Measurements from ENCODE around the gene CRAMP1.
"Not testable (repeated sequence)": the region's sequence is repeated elsewhere in the genome, so short reads cannot be mapped to it uniquely, and the experiment has no call there.

CRAMP1 gene, protein sequence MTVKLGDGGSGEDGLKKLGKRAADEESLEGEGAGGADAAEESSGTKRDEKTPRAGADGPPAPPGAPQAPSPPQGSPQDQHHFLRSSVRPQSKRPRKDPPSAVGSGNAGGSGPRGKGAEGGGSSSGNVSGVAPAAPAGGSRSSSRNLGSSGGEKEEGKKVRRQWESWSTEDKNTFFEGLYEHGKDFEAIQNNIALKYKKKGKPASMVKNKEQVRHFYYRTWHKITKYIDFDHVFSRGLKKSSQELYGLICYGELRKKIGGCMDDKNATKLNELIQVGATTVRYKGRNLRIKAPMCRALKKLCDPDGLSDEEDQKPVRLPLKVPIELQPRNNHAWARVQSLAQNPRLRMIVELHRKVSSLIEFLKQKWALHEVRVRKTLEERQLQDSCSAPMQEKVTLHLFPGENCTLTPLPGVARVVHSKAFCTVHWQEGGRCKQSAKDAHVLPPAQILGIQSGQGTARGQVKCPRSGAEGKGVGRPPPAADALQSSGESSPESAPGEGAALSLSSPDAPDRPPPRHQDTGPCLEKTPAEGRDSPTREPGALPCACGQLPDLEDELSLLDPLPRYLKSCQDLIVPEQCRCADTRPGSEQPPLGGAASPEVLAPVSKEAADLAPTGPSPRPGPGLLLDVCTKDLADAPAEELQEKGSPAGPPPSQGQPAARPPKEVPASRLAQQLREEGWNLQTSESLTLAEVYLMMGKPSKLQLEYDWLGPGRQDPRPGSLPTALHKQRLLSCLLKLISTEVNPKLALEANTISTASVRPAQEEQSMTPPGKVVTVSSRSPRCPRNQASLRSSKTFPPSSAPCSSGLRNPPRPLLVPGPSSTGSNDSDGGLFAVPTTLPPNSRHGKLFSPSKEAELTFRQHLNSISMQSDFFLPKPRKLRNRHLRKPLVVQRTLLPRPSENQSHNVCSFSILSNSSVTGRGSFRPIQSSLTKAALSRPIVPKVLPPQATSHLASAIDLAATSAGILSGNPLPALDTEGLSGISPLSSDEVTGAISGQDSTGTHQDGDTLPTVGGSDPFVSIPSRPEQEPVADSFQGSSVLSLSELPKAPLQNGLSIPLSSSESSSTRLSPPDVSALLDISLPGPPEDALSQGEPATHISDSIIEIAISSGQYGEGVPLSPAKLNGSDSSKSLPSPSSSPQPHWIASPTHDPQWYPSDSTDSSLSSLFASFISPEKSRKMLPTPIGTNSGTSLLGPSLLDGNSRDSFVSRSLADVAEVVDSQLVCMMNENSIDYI (N-terminal part only)

DNA sequence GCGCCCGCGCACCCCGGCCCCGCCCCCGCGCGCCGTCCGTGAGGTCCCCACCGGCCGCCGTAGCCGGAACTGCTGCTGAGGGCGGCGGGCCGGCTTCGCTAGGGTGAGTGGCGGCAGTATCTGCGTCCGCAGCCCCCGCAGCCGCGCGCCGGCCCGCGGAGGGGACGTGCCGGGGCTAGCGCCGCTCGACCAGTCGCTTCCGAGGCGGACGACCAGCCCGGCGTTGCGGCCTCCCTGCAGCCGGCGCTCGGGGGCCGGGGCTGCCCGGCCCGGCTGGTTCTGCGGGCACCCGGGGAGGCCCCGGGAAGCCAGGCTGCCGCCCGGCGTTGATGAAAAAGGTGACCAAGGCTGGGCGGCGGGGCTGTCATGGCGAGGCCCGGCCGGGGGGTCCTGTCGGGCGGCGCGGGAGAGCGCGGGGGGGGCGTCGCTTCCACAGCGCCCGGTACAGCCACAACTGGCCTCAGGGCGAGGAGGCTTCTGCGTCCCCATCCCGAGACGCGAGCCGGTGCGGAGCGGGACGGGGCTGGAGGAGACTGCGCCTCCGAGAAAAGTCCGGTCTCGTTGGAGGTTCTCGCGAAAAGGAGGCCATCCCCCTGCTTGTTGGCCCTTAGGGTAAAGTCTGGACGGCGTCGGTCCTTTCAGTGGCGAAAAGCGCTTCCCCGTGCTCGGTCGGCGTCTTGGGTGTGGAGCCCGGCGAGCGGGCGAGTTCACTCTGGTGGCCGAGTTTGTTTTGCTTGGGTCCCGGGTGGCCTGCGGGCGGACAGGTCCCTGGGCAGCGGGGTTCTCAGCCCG is at the start of gene CRAMP1:
CRAMP1 (plus strand) TSS at position 41 of the 792 bp plus-strand sequence. CDS start 2,280 bp downstream, outside the sequence.
- no peak for DNase-seq

DNA sequence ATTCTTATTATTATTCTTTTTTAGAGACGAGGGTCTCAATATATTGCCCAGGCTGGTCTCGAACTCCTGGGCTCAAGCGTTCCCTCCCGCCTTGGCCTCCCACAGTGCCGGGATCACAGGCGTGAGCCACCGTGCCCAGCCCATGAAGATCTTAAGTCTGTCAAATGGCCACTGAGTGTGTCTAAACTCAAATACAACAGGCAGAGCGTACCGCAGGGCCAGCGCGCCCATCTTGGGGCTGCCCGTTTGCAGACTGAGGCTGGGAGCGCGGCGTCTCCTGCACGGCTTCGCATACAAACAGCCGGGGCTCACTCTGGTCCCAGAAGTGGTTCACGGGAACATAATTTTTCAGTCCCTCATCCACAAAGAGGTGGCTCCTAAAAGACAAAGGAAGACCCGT is 48.4 kb upstream of the CRAMP1 start:
- DNase-seq = no peak

DNA sequence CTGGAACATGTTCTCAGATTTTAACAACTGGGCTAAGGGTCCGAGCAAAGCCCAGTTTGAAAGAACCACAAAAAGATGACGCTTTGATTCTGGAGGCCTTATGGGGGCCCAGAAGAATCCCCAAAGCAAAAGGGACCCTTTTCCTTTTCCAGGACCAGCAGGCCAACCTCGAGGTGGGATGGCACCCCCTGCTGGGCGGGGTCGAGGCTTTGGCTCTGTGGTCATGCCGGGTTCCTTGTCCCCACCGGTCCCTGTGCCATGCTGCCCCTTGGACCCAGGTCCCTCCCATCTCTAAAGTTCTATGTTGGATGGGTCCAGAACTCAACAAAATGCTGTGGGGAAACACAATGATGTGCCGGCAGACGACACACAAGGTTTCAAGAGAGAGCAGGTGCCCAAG is 47.8 kb upstream of the CRAMP1 start:
- no peak for DNase-seq

DNA sequence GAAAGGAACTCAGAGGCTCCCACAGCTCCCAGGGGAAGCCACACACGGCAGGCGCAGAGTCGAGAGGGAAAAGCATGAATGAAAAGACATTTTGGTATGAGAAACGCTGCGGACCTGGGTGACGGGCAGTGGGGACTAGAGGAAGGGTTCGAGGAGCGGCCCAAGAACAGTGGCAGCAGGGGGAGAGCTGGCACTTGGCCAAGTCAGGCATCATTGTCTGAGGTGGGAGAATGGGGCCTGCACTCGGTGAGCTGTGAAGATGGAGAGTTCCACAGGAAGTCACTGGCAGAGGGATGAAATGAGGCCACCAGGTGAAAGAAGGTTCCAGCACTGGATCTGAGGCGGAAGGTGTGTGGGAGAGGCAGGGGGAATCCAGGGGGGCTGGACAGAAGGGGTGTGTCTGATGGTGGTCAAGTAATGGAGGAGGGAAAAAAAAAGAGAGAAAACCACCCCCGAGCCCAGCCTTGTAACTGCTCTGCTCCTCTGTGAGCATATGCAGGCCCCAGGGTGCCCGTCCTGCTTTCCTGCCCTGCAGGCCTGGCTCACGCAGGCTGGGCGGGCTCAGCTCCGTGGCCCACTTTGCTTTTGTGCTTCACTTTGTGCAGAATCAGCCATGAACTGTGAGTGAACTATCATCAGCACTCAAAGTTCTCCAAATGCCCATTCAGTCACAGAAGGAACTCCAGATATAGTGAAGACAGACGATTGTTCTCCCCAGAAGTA is 46.9 kb upstream of the CRAMP1 start:
- DNase-seq = no peak

DNA sequence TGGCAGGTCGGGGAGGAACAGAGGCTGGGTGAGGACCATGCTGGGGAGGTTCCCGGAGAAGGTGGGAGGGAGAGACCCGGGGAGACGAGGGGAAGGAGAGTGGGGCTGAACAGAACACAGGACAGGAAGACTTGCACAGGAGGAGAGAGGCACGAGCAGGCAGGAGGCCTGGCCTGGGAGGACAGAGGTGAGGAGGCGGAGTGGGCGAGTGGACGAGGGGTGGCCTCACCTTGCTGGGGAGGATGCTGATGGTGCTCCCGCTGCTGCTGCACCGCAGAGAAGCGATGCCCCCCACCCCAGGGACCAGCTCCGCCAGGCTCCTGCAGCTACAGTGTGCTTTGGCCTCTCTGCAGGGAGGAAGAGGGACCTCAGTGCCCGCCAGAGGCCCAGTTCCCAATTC is 44.2 kb upstream of the CRAMP1 start:
- no peak for DNase-seq

DNA sequence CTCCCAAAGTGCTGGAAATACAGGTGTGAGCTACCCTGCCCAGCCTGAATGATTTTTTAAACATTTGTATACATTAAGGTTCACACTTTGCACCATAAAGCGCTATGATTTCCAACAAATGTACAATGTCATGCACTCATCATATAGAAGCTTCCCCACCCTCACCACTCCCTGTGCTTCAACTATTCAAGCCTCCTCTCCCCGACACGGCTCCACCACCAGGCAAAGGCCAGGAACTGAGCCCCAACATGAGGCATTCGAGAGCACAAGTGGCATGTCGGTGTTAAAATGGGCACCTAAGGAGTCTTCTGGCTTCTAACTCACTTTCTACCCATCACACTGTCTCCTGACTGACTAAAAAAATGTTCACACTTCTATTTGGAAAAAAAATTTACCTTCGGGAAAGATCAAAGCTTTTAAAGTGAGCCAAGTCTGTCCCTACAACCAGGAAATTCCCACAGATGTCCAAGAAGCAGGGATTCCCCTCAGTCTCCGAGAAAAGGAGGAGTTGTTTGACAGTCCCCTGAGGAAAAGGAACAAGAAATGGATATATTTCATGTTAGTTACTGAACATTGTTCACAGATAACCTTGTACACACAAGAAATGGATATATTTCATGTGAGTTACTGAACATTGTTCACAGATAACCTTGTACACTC is 41.0 kb upstream of the CRAMP1 start:
- no peak for DNase-seq

DNA sequence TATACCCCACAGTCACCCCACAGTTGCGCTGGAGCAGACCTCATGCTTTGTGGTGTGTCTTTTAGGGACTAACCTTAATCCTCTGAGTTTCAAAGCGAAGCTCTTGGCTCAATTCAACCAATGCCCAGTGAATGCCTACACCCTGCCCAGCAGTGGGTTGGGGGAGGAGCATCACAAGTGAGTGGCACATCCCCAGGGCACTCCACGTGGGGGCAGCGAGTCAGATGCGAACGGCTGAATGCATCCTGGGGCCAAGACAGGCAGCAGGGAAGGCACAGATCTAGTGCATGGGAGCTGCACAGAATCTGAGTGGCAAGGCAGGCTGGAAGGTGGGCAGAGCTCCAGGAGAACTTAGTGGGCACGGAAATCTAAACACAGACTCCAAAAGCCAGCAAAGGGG is 39.5 kb upstream of the CRAMP1 start:
- no peak for DNase-seq

DNA sequence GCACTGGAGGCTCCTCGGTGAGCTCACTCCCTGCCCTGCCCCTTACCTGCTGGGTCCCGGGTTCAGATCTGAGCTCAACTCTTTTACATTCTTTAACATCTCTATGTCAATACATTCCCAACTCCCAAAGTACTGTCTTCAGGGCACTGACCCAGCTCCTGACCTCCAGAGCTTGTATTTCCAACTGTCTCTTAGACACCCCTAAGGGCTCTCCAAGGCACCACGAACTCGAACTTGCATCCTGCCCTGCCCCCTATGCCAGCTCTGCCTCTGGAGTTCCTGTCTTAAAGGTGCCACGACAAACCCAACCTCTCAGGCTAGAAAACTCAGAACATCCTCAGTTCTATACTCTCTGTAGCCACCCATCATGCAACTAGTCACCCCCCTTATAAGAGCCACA is 38.9 kb upstream of the CRAMP1 start:
- DNase-seq = no peak

DNA sequence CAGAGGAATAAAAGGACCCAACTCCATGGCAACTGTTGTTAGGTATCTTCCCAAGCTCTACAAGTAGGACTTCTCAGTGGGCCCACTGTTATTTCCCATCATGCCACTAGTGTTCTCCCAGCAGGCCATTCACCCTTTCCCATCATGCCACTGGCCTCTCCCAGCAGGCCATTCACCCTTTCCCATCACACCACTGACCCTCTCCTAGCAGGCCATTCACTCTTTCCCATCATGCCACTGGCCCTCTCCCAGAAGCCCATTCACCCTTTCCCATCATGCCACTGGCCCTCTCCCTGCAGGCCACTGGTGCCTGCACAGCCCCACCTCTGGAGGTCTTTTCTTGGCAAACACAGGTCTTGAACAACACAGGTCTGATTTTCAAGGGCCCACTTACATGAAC is 36.6 kb upstream of the CRAMP1 start:
- DNase-seq = no peak

DNA sequence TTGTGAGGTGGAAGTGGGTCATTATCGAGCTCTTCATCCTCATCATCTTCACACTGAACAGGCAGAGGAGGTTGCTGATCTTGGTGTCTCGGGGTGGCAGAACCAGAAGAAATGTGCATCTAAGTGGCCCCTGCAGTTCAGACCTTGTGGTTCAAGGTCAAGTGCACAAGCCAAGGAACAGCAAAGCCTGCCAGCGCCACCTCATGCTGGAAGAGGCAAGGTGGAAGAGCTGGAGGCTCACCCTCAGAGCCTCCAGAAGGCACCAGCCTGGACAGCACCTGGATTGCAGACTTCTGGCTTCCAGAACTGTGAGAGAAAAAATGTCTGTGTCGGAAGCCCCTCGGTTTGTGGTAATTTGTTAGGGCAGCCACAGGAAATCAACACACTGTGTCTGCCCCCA is 32.9 kb upstream of the CRAMP1 start:
- DNase-seq = no peak

DNA sequence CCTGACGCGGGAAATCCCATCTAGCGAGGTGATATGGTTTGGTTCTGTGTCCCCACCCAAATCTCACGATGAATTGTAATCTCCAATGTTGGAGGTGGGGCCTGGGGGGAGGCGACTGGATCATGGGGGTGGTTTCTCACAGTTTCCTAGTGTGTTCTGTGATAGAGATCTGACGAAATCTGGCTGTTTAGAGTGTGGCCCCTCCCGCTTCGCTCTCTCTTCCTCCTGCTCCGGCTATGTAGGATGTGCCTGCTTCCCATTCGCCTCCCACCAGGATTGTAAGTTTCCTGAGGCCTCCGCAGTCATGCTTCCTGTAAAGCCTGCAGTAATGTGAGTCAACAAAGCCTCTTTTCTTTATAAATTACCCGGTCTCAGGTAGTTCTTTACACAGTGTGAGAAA is 31.9 kb upstream of the CRAMP1 start:
- no peak for DNase-seq

DNA sequence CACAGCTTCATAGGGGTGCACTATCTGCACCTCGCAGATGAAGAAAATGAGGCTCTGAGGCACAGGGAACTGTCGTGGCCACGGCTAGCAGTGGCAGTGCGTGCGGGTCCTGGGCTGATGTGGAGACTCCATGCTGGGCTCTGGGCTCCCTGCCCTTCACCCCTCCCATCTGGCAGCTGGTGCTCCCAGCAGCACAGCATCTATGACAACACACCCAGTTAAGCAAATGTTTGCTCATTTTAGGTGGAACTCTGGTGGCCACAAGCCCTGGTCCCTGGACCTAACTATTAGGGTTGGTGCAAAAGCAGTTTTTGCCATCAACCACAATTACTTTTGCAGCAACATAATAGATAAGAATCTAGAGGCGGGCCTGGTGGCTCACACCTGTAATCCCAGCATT is 31.2 kb upstream of the CRAMP1 start:
- DNase-seq = peak; percentile 92

DNA sequence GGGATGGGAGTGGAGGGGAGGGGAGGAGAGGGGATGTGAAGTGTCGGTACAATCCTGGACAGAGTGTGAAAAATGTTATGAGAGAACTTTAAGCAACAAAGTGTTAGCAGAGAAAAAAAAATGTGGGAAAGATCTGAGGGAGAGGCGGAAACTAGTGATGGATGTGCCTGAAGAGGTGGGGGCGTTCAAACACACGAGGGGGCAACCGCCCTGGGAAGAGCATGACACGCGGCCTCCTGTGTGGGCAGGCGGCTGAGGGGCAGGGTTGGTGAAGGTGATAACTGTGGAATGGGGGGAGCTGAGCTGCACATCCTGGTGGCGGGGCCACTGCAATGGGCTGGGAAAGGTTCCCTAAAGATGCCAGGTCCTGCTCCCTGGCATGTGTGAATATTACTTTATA is 30.4 kb upstream of the CRAMP1 start:
- DNase-seq = no peak

DNA sequence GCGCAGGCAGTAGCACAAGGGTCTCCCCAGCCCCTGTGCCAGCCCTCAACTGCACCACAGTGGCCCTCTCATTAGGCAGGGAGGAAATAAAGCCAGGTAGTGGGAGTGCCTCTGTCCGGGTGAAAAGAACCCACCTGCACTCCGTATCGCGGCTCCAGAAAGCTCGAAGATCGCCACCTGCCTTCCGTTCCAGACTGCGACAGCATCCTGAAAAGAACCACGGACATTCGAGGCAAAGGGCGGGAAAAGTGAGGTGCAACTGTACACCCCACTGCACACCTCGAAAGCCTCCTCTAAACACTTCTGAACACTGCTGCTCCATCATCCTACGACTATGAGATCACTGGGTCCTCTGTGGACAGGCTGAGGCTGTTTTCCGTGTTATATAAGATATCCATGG is 29.0 kb upstream of the CRAMP1 start:
- DNase-seq = no peak

DNA sequence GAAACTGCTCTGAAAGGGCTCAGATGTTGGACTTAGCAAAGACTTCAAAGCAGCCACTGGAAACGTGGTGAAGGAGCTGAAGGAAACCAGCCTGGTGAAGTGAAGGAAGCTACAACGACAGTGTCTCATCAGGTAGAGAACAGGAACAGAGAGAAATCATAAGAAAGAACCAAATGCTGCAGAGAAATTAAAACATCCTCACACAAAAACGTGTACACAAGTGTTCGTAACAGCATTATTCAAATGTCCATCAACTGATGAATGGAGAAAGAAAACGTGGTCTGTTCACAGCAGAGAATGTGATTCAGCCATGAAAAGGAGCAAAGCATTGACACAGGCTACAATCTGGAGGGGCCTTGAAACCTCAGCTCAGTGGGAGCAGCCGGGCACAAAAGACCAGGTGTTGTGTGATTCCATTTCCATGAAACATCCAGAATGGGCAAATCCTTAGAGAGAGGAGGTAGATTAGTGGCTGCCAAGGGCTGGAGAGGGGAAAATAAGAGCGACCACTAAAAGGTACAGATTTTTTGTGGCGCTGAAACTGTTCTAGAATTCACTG is 27.2 kb upstream of the CRAMP1 start:
- DNase-seq = no peak

DNA sequence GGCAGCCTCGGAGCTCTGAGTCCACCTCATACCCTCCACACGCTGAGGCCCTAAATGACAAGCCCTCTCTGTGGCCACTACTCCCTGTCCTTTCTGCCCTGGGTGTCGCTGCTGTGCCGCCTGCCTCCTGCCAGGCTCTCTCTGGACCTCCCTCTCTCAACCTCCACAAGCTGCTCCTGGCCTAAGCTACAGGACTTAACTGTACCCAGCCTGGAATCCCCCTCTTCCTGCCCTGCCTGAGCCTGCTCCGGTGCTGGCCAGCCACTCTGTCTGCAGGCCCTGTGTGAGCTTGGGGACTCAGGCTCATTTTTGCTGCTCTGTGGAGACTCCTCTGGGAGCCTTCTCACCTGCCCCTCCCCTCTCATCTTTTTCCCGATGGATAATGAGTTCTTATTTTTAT is 21.8 kb upstream of the CRAMP1 start:
- no peak for DNase-seq

DNA sequence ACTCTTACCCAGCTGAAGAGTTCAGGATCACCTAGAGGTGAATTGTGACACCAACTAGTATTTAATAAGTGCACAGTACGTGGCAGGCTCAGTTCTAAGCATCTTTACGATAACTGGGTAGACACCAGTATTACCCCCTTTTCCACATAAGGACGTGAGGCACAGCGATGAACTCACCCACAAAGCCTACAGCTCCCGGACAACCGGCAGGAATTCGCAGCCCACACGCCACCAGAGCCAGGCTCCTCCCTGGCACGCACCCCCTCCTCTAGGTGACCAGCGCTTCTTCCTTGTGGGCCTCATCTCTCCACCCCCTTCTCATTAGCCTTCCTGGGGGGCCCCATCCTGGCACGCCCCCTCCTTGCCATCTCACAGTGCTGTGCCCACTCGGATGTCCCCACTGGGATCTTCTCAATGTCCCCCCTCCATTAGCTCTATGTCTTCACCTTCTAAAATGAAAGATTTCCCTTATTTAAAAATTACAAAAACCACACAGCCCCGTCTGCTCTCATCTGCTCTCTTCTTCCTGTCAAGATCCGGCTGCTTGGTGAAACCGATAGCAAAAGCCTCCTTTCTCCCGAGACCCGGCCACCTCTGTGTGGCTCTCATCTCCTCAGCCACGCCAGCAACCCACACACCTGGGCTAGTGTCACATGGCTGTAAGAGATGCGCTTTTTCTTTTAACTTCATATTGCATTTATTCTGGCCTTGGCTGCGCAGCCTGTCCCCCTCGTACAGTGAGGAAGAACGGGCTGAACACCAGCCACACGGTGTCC is 21.0 kb upstream of the CRAMP1 start:
- no peak for DNase-seq

DNA sequence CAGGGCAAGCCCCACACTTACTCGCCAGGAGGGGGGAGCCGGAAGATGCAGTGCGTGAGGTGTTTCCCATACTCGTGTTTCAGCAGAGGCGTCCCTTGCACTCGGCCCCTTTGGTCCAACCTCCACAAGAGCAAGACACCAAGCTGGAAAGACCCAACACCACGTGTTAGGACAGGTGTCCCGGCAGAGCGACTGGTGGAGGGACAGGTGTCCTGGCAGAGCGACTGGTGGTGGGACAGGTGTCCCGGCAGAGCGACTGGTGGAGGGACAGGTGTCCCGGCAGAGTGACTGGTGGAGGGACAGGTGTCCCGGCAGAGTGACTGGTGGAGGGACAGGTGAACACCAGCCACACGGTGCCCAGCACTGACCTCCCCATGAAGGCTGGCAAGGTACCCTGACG is 19.7 kb upstream of the CRAMP1 start:
- DNase-seq = no peak

DNA sequence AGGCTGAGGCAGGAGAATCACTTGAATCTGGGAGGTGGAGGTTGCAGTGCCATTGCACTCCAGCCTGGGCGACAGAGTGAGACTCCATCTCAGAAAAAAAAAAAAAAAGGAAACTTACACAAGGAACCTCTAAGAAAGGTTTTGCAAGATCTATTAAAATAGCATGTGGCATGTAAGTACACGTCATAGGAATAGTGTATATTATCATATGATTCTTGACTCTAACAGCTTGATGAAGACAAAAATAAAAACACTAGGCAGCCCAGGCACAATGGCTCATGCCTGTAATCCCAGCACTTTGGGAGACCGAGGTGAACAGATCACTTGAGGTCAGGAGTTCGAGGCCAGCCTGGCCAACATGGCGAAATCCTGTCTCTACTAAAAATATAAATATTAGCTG is 16.6 kb upstream of the CRAMP1 start:
- DNase-seq = not testable (repeated sequence)

DNA sequence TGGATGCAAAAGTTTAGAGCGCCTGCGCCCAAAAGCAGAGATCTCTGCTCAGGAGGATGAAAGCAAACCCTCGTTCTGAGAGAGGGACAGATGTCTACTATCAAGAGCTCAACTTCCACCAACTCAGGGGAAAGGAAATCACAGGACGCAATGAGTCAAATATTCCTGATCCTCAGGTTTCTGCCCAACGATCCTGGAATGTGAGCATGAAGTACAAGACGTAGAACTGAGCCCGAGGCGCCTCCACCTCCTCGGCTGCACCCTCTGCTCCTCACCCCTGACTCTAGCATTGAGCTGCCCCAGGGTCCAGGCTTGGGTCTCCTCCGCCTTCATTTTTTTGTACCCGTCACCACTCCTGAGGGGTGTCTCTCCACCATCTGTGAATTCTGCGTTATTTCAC is 15.6 kb upstream of the CRAMP1 start:
- no peak for DNase-seq

Measured in NCI-H2081 treated with DMSO at 0.1 percent for 48 hours (cell line).